G401.6 (cell line): ENCODE results near the gene MYH3.
"Not testable (repeated sequence)": the region's sequence is repeated elsewhere in the genome, so short reads cannot be mapped to it uniquely, and the experiment has no call there.

ENCODE experiments used
- FAIRE-seq: peaks from 2 replicates; lab custom pipeline; 2012; peaks lifted over from hg19 to GRCh38; lab: Jason Lieb, UNC

The MYH3 gene

DNA sequence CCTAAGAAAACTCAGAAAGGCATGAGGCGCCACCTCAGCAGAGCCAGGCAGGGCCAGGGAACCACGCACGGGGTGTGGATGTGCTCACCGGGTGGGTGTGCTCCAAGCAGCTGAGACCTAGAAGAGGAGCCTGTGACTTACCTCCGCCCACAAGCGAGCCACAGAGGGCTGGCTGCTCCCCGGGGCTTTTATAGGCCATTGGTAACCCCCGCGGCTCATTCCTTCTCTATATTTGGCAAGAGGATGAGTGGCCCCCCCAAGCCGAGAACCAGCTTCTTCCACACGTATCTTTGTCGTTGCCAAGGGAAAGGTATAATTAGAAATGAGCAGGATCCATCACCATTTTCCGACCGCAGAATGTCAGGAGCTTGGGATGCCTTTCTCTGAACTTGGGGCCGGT lies at the start of gene MYH3:
TSS of gene MYH3 (minus strand) at position 162 of the 400 bp plus-strand sequence. CDS start 2,245 bp downstream, outside the sequence.
- no peak for FAIRE-seq

DNA sequence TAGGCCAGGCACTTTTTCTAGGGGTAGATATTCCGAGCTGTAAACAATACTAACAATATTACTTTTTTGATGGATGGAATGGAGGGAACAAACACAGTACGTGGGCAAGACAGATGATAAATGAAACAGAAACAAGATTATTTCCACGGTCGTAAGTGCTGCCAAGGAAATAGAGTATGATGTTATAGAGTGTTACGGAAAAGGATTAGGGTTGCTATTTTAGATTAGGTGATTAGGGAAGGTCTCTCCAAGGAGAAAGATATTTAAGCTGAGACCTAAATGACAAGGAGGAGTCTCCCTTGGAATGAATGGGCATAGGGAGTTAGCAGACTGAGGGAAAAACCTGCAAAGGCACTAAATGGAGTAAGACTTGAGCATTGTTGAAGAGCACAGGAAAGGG lies 48.6 kb upstream of the MYH3 start:
- no peak for FAIRE-seq

DNA sequence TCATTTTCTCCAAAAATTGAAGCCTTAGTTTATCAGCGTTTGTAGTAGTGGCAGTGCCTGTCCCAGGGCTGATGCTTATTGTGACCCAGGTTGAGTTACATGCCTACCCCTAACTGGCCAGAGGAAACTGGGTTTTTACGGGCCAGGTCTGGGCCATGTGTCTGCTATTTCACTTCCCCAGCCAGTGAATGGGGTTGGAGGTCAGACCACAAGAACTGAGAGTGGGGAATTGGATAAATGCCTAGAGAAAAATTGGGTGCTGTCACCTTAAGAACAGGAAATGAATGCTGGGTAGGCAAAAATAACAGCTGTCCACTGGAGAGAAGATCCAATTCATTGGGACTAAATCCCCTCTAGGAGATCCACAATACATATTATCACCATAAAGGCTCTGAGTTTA lies 45.5 kb upstream of the MYH3 start:
- no peak for FAIRE-seq

DNA sequence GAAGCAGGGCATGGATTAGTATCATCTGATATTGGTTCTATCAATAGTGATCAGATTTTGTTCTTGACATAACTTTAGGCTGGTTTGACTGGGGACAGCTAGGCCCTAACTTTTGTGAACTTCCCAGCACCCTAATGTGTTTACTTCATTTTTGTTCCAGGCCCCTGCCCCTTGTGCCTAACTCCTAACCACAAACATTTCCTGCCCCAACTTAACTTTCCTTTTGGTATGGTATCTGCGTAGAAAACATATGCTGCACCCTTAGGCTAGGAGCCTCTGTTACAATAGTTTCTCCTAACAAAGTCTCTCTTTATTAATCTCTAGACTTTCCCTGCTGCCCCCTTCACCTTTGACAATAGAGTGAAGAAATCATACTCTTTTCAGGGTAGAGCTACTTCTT lies 42.7 kb upstream of the MYH3 start:
- FAIRE-seq, result no peak

DNA sequence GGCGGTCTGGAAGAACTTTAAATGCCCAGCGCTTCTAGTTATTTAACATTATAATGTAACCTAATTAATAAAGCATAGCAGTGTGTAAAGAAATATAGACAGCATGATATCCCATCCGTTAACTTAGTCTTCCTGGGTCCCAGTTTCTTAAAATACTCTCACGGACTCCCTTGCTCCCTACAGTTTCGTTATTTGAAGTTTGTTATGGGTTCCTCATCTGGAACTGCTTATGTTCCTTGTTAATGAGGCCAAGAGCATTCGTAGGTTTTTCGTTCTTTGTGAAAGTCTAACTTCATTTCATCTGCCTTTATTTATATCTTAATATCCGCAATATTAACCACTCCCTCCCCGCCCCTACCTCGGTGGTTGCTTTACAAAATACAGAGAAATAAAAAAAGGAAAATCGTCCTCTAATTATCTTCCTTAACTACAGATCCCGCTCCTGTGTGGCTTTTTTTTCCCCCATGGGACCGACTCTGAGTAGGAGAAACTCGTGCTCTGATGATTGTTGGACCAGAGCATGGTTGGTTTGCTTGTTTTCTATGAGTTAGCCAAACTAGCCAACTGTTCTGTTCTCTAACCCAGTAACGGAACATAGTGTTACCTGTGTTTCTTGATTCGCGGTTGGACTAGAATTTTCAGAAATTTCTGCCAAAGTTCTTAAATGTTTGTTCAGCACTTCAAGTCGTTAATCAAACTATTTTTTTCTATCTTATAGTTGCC lies 41.1 kb upstream of the MYH3 start:
- no peak for FAIRE-seq

DNA sequence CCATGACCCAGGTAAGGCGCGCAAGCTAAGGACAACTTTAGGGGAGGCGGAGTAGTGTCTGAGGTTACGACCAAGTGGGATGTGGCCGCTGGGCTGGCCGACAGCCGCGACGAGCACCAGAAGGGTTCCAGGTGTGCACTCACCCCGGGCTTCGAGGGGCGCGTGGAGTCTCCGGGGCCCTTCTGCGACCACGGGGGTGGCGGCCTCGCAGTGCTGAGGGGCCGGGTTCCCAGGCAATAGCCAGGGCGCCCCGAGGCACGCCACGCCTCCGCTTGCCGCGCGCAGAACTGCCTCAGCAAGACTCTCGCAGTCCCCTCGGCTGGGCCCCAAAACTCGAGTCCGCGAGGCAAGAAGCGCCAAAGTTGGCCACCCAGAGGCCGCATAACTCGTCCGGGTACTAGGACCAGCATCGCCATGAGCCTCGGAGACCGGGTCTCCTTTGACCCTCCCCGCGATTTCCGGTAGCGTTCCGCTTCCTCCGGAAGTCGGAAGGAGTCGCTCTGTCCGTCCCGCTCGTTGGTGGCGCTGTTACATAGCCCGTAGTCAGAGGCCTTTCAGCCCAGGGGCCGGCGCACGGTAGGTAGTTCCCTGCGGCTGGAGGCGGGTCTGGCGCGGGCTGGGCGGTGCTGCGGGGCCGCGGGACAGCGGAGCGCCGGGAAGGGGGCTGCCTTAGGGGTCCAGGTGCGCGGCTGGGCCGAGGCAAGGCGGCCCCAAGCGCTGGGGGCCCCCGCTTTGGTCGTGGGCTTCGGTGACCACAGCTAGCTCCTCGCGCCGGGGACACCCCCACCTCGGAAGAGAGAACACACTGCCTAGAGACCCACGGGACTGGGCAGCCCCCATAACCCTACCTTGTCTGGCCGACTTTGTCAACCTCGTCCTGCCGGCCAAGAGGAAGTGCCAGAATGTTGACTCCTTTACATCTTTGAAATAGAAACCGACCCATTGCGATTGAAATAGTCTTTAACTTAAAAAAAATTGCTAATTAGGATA lies 40.3 kb upstream of the MYH3 start, which contains the start of the genes ADPRM and SCO1:
TSS of gene ADPRM (plus strand) at position 503 of the 990 bp plus-strand sequence. CDS start 7,333 bp downstream, outside the sequence.
TSS of gene SCO1 (minus strand) at position 442 of the 990 bp plus-strand sequence. CDS start at position 416, 26 bp downstream.
- FAIRE-seq, result peak; percentile 84

DNA sequence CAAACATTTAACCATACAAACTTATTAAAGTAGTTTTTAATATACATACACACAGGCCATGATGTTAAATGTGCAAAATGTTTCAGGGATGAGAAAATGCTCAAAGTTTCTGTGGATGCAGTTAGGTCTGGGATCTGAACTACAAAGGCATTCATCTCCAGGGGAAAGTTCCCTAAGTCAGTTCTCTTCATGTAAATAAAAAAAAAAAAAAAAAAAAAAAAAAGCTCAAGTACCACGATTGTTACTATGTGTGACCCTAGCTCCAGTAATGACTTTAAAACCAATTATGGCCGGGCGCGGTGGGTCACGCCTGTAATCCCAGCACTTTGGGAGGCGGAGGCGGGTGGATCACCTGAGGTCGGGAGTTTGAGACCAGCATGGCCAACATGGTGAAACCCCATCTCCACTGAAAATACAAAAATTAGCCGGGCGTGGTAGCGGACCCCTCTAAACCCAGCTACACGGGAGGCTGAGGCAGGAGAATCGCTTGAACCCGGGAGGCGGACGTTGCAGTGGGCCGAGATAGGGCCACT lies 38.8 kb upstream of the MYH3 start:
- not testable (repeated sequence) for FAIRE-seq

DNA sequence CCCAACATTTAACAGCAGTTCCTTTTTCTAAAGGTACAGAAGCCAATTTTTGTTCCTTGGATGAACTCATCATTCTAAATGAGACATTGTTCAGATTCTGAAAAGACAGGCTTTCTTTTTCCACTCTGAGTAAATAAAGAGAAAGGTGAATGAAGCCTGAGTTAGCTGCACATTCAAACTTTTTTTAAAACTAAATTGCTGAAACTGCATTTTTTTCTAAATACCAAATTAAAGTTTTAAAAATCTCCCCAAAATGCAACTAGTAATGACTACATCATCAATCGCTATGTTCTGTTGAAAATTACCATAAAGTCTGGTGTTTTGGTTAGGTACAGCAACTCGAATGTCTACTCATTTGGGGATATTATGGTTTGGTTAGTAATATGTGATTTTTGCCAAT lies 30.4 kb upstream of the MYH3 start:
- no peak for FAIRE-seq

DNA sequence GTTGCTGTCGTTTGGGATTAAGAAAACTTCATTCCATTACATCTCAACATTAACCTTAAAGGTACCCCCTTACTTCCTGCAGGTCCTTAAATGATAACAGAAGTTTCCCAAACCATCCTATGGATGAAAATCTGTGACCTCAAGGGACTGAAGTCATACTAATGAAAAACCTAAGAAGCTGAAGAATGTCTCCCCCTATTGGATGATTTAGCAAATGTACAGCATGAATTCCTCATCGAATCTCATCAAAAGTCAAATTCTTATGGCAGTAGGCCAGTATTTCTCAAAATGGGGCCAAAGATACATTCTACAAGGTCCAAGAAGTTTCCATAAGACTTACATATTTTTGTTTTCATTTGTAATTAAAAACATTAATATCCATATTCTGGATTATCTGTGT lies 26.7 kb upstream of the MYH3 start:
- FAIRE-seq, result no peak

DNA sequence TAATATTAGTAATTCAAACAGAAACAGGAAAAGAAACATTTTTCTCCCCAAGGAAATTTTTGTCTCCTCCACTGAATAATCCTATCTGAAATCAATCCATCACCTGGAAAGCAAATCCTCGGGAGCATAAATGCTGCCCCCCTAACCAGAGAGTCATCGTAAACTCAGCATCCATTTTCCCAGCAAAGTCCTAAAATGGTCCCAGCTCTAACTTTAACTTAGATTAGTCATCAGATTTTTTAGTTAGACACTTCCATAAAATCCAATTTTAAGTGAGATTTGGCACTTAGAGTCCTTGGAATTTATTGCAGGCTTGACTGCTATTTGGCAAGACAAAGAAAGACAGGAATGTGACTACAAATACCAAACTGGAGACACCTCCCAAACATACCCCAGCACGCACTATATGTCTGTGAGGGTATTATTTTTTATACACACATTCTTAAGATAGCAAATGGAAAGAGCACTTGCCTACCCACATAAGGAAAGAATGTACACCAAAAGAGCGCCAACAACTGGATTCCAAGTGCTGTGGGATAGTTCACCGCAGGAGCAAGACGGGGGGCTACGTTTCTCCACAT lies 24.8 kb upstream of the MYH3 start:
- no peak for FAIRE-seq

DNA sequence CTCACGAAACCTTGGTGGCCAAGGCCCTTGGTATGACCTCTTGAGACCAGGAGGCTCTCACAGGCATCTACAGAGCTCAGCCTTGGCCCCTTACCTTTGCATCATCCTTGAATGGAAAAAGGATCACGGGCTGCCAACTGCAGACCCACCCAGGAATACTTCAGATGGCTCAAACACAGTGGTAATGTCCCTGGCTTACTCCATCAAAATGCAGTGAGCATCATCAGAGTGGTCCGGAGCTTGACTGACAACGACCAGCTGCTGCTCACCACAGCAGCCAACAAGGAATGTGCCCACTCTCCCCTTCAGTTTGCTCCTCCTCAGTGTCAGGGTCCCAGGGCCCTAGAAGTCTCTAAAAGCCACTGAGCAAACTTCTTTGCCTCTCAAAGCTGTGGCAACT lies 17.6 kb upstream of the MYH3 start:
- no peak for FAIRE-seq

DNA sequence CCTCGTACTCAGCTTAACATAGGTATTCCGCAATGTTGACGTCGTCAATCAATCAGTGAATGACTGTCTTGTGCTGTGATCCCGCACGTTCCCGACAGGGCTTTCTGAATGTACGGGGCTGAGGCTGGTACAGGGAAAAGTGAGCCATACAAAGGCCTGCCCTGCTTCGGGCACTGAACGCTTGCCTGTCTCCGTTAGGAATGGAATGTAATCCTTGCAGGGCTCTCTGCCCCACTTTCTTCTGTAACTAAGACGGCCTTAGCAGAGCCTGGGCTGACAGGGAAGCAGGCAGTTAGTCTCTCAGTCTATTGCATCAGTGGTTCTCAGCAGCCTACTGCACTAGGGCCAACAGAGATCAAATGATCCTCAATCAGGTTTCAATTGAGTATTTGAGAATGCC lies 16.2 kb upstream of the MYH3 start:
- FAIRE-seq, result no peak

DNA sequence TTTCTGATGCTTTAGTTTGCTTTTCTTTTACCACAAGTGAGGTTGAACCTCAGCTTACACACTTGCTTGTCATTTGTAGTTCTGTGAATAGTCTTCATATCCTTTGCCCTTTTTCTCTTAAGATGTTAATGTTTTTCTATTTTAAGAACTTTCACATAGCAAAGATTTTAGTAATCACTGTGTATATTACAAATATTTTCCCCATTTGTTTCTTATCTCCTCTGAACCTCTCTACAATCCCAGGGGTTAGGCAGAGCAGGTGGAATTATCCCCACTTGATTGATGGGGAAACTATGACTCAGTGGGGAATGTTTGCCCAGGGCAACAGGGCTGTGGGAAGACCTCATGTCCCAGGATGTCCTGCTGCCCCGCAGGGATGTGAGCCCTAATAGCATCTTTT lies 11.7 kb upstream of the MYH3 start:
- FAIRE-seq, result no peak

DNA sequence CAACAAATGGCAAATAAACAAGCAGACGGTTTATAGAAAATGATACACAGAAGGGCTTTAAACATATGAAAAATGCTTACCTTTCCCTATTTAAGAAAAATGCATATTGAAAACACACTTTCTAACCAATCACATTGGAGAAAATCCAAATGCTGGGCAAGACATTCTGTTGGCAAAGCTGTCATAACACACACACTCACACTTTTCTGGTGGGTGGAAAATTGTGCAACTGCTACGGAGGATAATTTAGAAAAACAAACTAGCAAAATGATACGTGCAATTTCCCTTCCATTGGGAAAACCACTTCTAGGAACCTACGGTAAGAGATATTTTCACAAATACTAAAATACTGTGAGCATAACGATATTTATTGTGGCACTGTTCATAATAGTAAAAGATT lies 9.8 kb upstream of the MYH3 start:
- FAIRE-seq, result no peak

DNA sequence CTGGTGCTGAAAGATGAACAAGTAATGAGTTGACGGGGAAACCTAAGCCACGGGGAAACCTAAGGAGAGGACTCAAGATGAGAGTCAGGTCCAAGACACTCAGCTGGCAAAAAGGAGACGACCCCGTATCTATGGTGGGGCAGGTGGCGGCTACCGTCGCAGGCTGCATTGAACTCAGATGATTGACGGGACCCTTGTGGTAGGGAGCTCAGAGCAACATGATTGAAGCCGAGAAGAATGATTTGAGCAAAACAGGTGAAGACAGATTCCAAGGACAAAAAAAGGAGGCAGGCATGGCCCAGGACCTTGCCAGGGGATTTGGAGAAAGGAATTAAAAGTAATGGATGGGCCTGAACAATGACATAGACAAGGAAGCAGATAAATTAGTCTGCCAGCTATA lies 7.5 kb upstream of the MYH3 start:
- no peak for FAIRE-seq

DNA sequence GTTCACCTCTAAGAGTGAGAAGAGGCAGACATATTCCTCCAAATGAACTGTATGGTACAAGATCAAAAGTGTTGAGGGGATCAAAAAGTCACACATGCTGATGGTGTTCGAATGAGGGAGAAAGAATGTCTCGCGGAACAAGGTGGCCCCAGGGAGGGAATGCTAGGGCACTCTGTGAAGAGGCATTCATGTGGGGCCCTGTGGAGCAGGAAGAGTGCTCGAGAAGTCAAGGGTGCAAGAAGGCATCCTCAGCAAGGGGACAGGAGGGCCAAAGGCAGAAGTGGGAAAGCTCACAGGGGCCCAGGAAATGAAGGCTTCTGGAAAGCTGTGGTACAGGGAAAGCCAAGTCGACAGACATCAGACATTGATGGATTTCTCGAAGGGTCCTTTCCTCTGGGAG lies 6.1 kb upstream of the MYH3 start:
- no peak for FAIRE-seq

DNA sequence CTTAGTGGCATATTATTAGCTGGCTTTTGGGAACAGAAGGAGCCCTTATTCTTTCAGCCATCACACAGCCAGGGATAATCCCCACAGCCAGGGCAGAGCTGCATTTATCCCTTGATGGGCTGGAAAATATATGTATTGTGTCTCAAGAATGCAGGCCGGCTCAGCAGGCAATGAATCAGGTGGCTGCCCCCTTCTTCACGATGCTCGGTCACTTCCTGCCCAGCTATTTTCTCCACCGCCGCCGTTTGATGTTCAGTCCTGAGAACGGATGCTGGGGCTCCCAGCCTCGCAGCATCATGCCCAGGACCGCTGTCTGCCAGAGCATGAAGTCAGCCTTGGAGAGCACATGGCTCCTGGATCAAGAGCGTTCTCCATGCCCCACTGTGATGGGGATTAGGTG lies 4.3 kb upstream of the MYH3 start:
- FAIRE-seq, result no peak

DNA sequence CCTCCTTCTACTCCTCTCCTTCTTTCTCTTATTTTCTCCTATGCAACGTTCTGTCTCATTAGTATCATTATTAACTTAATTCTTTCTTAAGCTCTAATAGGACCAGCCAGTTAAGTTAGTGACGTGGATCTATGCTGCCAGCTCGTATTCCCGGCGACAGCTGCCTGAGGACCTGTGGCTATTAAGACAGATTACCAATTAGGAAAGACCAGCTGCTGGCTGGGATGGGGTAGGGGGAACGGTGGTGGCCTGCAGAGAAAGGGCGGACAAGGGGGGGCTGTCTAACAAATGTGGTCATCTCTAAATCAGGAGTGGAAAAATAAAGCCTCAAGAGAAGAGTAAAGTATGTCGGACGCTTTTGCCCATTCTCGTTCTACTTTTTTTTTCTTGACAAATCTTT lies 770 bp upstream of the MYH3 start:
- no peak for FAIRE-seq

DNA sequence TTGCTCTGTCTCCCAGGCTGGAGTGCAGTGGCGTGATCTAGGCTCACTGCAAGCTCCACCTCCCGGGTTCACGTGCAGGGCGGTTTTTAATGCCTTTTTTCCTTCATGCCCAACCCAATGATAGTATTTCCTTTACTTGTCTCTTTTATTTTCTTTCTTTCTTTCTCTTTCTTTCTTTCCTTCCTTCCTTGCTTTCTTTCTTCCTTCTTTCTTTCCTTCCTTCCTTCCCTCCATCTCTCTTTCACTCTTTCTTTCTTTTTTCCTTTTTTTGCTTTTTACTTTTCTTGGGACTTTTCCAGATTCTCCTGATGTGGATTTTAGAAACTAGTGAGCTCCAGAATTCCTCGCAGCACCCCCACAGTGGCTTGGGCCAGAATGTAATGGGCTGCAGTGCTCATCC lies 3.1 kb downstream of the MYH3 start:
- no peak for FAIRE-seq

DNA sequence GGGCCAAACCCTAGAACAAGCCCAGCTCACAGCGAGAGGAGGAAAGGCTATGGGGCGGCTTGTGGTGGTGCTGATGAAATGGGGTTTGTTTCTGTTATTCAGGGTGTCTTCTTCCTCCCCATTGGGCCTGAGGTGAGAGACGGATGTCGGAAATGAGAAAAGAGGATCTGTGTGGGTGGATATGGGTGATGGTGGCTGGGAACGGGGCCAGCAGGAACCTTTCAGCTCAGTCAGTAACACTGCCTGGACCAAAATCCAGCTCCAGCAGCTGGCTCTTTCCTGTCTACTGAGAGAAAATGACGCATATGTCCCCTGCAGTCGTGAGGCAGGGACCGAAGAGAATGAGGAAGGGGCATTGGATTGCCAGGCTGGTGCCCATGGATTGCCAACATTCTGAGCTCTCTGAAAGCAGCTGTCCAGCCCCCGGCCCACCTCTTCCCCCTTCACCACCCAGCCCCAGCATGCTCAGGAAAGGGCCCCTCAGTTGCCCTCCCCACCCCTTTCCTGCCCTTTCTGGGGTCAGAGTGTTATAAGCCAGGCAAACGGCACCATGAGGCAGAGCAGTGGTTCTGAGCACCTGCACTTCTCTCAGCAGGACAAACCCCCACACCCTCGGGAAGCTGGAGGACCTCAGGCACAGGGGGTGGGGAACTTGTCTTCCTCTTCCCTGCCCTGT lies 4.0 kb downstream of the MYH3 start:
- no peak for FAIRE-seq

DNA sequence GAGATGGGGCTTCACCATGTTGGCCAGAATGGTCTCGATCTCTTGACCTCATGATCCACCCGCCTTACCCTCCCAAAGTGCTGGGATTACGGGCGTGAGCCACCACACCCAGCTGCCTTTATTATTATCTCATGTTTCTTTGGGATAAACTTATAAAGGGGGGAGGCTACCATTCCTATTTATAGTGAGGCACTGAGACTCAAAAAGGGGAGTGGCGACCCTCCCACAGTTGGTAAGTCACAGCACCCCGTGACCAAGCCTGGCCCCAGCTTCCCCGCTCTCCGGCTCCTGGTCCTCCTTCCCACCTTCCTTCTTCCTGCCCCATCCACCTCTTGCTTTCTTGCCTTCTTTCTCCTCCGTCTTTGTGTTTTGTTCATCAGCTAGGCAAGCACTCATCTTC lies 5.2 kb downstream of the MYH3 start:
- FAIRE-seq, result no peak

DNA sequence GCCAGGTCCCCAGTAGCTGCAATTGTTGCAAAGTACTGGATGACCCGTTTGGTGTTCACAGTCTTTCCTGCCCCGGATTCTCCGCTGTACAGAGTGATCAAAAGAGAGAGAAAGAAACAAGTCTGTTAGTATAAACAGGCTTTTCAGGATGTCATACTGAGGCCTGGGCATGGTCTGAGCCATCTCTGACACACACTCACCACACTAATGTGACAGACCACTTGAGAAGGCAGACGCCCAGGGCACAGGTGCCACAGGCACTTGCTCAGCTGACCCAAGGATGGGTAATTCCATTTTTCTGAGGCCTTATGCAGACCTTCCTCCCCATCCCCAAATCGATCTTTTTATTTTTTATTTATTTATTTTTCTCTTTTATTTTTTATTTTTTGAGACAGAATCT lies 7.5 kb downstream of the MYH3 start:
- FAIRE-seq, result no peak
